Posterior cingulate gyrus (tissue), 11 donors: ENCODE results near the gene ZNF785.
A peak's percentile ranks its signal among the peaks of the same experiment; 100 is the strongest.
"Not testable (repeated sequence)": the region's sequence is repeated elsewhere in the genome, so short reads cannot be mapped to it uniquely, and the experiment has no call there.

ENCODE experiments used
- DNase-seq, 10 donors: peaks; one replicate each; pipeline versions ENCODE4 v3.0.0 to v3.0.0-alpha.2; 2020 to 2021; ENCODE audit warnings: mixed read lengths in 3 of 10
- intact Hi-C: fragments of 100-400 bp; cut with DNase I; formaldehyde crosslinking; loops from one replicate; pipeline ENCODE4 v1.15.1; 2023

Gene ZNF785

DNA sequence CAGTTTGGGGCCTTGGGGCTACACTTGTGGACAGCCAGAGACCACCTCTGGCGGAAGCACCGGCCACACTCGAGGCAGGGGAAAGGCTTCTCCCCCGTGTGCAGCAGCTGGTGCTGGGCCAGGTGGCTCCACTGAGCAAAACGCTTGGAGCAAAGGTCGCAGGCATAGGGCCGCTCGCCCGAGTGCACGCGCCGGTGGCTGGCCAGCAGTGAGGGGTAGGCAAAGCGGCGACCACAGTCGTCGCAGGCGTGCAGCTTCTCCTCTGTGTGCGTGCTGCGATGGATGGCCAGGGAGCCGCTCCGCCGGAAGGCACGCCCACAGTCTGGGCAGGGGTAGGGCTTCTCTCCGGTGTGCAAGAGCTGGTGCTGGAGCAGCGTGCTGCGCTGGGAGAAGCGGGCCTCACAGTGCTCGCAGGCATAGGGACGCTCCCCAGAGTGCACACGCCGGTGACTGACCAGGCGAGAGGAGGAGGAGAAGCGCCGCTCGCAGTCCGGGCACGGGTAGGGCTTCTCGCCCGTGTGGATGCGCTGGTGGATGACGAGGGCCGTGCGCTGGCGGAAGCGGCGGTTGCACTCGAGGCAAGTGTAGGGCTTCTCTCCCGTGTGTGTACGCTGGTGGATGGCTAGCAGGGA lies 18.9 kb upstream of the ZNF785 start:
- peak in 1 of 10 donors; percentile 63 for DNase-seq
- intact Hi-C loops = no loop called here

GRCh38 chr16:30603945-30604315 lies 18.4 kb upstream of the ZNF785 start:
- DNase-seq = no peak
- intact Hi-C loops = no loop called here

GRCh38 chr16:30602616-30603277 lies 17.2 kb upstream of the ZNF785 start:
- DNase-seq = peak in 1 of 10 donors; percentile 27
- intact Hi-C loops = no loop called here

GRCh38 chr16:30601966-30602365 lies 16.5 kb upstream of the ZNF785 start:
- no peak for DNase-seq
- intact Hi-C loops = no loop called here

DNA sequence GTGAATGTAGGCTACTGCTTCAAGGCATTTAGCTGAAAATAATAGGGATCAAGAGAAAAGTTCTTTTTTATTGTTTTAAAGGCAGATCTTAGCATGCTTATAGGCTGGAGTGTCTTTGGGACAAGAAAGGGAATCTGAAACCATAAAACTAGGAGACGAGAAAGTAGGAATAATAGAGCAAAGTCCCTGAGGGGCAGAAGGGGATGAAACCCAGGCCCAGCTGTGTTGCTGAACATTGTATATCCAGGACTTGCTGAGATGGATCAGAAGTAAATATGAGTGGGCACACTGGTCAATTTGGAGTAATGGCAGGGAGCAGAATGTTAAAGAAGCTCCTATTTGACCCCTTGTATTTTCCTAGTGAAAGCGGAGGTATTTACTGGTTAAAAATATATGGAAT lies 15.4 kb upstream of the ZNF785 start:
- no peak for DNase-seq
- intact Hi-C loops = no loop called here

- intact Hi-C loops = no loop called here
- no peak for DNase-seq
These were observed 14.7 kb upstream of the ZNF785 start for GRCh38 chr16:30600215-30600614.

GRCh38 chr16:30592871-30593270 lies 7.4 kb upstream of the ZNF785 start:
- intact Hi-C loops = no loop called here
- no peak for DNase-seq

GRCh38 chr16:30590869-30591268 lies 5.4 kb upstream of the ZNF785 start:
- intact Hi-C loops, DNase-seq: not testable (repeated sequence)

DNA sequence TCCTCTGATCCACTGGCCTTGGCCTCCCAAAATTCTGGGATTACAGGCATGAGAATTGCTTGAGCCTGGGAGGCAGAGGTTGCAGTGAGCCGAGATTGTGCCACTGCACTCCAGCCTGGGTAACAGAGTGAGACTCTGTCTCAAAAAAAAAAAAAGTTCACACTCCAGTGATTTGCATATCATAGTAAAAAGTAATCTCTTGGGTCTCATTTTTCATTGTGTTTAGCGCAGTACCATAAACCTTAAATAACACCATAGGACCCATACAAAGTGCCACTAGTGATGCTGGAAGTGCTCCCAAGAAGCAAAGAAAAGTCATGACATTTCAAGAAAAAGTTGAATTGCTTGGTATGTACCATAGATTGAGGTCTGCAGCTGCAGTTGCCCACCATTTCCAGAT lies 4.1 kb upstream of the ZNF785 start:
- DNase-seq = not testable (repeated sequence)
- intact Hi-C loops = loop anchor here (5.0 kb wide), 1 partner anchor 38 kb away; no protein-coding TSS in a partner anchor

GRCh38 chr16:30588651-30589050 lies 3.2 kb upstream of the ZNF785 start:
- intact Hi-C loops = loop anchor here (5.0 kb wide), 1 partner anchor 39 kb away; no protein-coding TSS in a partner anchor
- peak in 2 of 10 donors; percentile 5 to 8 for DNase-seq

DNA sequence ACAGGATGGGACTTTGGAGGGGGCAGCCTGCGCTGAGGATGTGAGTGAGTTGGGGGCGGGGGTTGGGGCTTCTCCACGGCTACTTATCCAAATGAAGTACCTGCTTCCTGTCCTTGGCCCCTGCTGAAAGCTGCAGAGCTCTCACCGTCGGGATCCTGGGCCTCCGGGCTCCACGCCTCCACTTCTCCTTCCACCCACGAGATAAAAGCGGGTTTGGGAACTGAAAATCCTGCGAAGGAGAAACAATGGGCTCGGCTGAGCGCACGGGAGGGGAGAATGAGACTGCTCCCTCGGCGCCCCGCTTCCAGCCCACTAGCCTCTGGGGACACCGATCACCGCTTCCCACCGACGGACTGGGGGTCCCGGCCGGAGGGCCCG lies 486 bp downstream of the ZNF785 start:
- DNase-seq = peak in 1 of 10 donors; percentile 81
- intact Hi-C loops = loop anchor here (5.0 kb wide), 1 partner anchor 42 kb away; no protein-coding TSS in a partner anchor

GRCh38 chr16:30582611-30583340 lies 2.7 kb downstream of the ZNF785 start:
- intact Hi-C loops = no loop called here
- peak in 2 of 10 donors; percentile 62 to 71 for DNase-seq

- DNase-seq = peak in 1 of 10 donors; percentile 40
- intact Hi-C loops = no loop called here
These were observed 4.0 kb downstream of the ZNF785 start for GRCh38 chr16:30581457-30581856.

DNA sequence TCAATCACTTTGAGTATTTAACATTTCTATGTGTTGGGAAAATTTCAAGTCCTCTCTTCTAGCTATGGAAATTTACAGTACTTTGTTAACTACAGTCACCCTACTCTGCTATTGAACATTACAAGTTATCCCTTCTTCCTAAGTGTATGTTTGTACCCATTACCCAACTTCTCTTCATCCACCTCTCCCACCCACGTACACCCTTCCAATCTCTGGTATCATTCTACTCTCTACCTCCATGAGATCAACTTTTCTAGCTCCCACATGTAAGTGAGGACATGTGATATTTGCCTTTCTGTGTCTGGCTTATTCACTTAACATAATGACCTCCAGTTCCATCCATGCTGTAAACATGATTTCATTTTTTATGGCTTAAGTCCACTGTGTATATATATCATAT lies 10.8 kb downstream of the ZNF785 start:
- DNase-seq = no peak
- intact Hi-C loops = loop anchor here (5.0 kb wide), 1 partner anchor 78 kb away; the partner anchor contains the start of gene PRR14

DNA sequence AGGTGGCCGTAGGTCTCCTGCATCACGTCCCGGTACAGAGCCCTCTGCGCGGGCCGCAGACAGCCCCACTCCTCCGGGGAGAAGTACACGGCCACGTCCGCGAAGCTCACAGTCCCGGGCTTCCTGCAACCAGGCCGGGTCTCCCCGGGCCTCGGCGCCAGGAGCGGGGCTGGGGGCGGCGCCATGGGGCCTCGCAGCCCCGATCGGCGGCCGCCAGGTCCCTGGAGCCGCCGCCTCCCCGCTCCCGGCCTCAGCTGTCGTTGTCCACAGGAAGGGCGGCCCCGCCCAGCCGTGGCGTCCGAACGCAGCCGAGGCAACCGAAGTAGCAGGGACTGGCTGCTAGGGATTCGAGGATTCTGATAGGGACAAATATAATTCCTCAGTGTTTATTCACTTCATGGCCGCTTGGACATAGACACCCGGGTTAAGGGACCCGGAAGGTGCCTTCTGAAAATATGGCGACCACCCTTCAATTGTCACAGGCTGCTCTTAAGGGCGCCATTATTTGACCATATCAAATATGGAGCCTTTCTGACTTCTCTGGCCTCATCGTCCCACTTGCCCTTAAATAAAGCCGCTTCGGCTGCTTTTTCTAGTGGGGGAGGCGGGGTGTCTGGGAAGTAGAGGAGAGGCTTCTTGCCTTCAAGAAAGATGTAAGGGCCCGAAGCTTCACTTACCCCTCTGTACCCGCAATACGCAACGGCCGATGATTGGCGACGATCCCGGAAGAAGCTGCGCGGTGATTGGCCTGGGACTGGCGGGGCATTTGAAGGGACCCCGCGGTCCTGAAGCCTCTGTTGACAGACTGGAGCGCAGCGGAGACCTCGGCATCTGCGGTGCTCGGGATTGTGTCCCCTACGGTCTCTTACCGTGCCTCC lies 13.8 kb downstream of the ZNF785 start, which contains the start of gene ZNF688:
Gene ZNF688, minus strand, starts transcription at position 270 of the 878 bp plus-strand sequence. Its CDS starts 85 bp downstream, at position 185.
- intact Hi-C loops = loop anchor here (1.0 to 5.0 kb wide), 2 partner anchors 13 to 81 kb away; partner anchors contain the start of genes PRR14 and ZNF764
- peak; percentile 90 to 99 (median 95) for DNase-seq

DNA sequence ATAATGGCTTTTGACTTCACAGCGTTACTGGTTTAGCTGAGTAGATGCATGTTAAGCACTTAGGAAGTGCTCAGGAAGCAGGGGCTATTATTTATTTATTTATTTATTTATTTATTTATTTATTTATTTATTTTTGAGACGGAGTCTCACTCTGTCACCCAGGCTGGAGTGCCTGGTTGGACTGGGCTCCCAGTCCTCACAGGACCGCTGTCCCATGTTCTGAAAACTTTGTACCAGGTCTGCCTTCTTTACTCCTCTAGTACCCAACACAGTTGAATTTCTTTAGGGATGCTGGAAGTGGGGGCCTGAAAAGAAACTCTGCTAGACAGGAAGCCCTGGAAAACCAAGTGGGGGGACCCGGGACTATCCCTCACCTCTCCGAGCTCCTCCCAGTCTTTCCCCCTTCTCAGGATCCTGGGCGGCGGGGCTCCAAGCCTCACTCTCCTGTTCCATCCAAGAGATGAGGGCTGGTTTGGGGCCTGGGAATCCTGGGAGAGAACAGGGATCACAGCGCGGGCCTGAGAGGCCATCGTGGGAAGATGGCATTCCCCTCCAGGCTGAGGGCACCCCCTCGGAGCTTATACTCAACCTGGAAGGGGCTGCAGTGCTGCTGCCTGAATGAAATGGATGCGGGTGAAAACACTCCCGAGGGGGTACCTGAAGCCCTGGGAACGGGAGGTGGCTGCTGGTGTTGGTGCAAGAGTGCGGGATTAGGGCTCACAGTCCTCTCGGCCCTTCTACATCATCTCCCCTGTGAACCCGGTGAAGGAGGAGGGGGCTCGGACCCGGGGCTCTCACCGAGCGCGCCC lies 14.7 kb downstream of the ZNF785 start:
- peak in 7 of 10 donors; percentile 35 to 89 (median 55) for DNase-seq
- intact Hi-C loops = loop anchor here (5.0 kb wide), 1 partner anchor 81 kb away; the partner anchor contains the start of gene PRR14

- peak in 3 of 10 donors; percentile 66 to 77 (median 73) for DNase-seq
- intact Hi-C loops = loop anchor here (5.0 kb wide), 1 partner anchor 82 kb away; the partner anchor contains the start of gene PRR14
These were observed 15.5 kb downstream of the ZNF785 start for GRCh38 chr16:30569746-30570635.

GRCh38 chr16:30569281-30569680 lies 16.2 kb downstream of the ZNF785 start:
- intact Hi-C loops = no loop called here
- DNase-seq = peak in 3 of 10 donors; percentile 9 to 15 (median 14)
